OCI-LY7 (cell line): ENCODE measurements around the gene SUOX.

Experiments used
- CTCF ChIP-seq: fragments of 200-600 bp; sonication (generic); conservative IDR thresholded peaks from 2 replicates; pipeline ENCODE4 v1.5.1; 2014; ENCODE audit warnings: mild to moderate bottlenecking, antibody characterized with exemption, low read length, moderate library complexity, mixed read lengths
- EZH2phosphoT487 ChIP-seq: fragments of 200-600 bp; sonication (generic); IDR thresholded peaks from 2 replicates; pipeline ENCODE4 v1.6.1; 2018; ENCODE audit warnings: low read depth, borderline replicate concordance, mild to moderate bottlenecking, mixed run types, antibody characterized with exemption, low read length, moderate library complexity, mixed read lengths

DNA sequence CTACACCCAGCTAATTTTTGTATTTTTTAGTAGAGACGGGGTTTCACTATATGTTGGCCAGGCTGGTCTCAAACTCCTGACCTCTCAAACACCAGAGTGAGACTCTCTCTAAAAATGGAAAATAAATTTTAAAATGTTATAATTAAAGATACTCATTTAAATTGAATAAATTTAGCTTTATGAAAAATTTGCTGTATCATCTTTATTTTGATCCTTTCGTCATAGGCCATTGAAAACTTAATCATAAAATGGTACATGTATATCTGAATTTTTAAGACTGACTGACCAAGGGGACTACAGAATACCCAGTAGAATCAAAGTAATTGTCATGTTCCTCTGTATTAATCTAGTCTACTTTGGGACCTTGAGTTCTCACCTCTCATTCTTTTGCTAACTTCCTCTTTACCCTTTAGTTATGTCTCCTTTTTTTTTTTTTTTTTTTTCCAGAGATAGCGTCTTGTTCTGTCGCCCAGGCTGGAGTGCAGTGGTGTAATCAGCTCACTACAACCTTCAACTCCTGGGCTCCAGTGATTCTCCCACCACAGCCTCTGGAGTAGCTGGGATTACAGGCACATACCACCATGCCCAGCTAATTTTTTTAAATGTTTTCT, 13.7 kb upstream of the SUOX start:
- no peak for TF ChIP-seq CTCF
- TF ChIP-seq EZH2phosphoT487 = no peak
